Hematopoietic multipotent progenitor cell treated with erythropoietin and hydrocortisone succinate and interleukin-3 and kit ligand, for 4 days (in vitro differentiated cells): ENCODE data around the gene SFRP2.

Experiments
- DNase-seq: peaks from one replicate; pipeline ENCODE4 v3.0.0-alpha.2; 2015

The SFRP2 gene

GRCh38 chr4:153766758-153767157 is 22.1 kb downstream of the SFRP2 start:
- no peak for DNase-seq

- DNase-seq = no peak
These were observed 23.0 kb downstream of the SFRP2 start for GRCh38 chr4:153765894-153766293.

GRCh38 chr4:153764601-153765368 is 24.1 kb downstream of the SFRP2 start:
- no peak for DNase-seq

- DNase-seq = no peak
These were observed 25.5 kb downstream of the SFRP2 start for GRCh38 chr4:153763404-153763803.

GRCh38 chr4:153759407-153760316 is 29.2 kb downstream of the SFRP2 start, which contains the start of gene RNF175:
RNF175 (minus strand) TSS chr4:153760024; CDS start chr4:153759862, 162 bp downstream.
- DNase-seq = no peak

GRCh38 chr4:153758688-153759406 is 30.0 kb downstream of the SFRP2 start:
- no peak for DNase-seq

GRCh38 chr4:153758136-153758535 is 30.7 kb downstream of the SFRP2 start:
- DNase-seq = no peak

- no peak for DNase-seq
These were observed 31.5 kb downstream of the SFRP2 start for GRCh38 chr4:153757407-153757806.

GRCh38 chr4:153755186-153755585 is 33.7 kb downstream of the SFRP2 start:
- DNase-seq = no peak

GRCh38 chr4:153750197-153750817 is 38.6 kb downstream of the SFRP2 start:
- DNase-seq = peak; percentile 92

GRCh38 chr4:153748378-153748777 is 40.5 kb downstream of the SFRP2 start:
- DNase-seq = no peak

- no peak for DNase-seq
These were observed 41.4 kb downstream of the SFRP2 start for GRCh38 chr4:153747406-153747955.

GRCh38 chr4:153745651-153746050 is 43.2 kb downstream of the SFRP2 start:
- DNase-seq = no peak

GRCh38 chr4:153741541-153741940 is 47.3 kb downstream of the SFRP2 start:
- no peak for DNase-seq

GRCh38 chr4:153735906-153736461 is 52.9 kb downstream of the SFRP2 start:
- no peak for DNase-seq

- no peak for DNase-seq
These were observed 55.0 kb downstream of the SFRP2 start for GRCh38 chr4:153733751-153734448.

GRCh38 chr4:153731239-153731638 is 57.6 kb downstream of the SFRP2 start:
- no peak for DNase-seq
